Stimulated activated CD8-positive, alpha-beta memory T cell treated with anti-CD3 and anti-CD28 coated beads, Interleukin-2, amount 100 ng/mL, for 1 hour (primary cell): ENCODE data around the gene TMBIM4.

Experiments used
- DNase-seq, 2 donors: peaks; one replicate each; pipeline ENCODE4 v3.0.0-alpha.2; 2020; ENCODE audit warnings: low read depth in 2 of 2

The TMBIM4 gene

GRCh38 chr12:66090157-66090556, 79.6 kb downstream of the TMBIM4 start:
- no peak for DNase-seq

- peak in 1 of 2 donors; percentile 11 for DNase-seq
These were observed 82.3 kb downstream of the TMBIM4 start for GRCh38 chr12:66087365-66087943.

- no peak for DNase-seq
These were observed 83.8 kb downstream of the TMBIM4 start for GRCh38 chr12:66085998-66086397.
